Esophagus squamous epithelium (tissue), 5 donors: Measurements from ENCODE around the gene ATP11B. TPM values are rescaled to one million over a fixed set of nuclear protein-coding genes. Genes with fewer than 3 reads are reported as not detected.
A peak's percentile ranks its signal among the peaks of the same experiment; 100 is the strongest.

Experiments
- DNase-seq: peaks from one replicate; lab custom pipeline; 2025; lab: John Stamatoyannopoulos, UW
- H3K27ac ChIP-seq, 4 donors: fragments of 200-600 bp; sonication (generic); one replicate each; pipeline ENCODE4 v1.5.1; 2016 to 2019; ENCODE audit warnings: mild to moderate bottlenecking in 1 of 4
- H3K27me3 ChIP-seq, 4 donors: fragments of 200-600 bp; sonication (generic); 1 replicate in 3 of 4; 2 replicates in 1 of 4; pipeline versions ENCODE4 v1.5.1 to v1.6.0; 2017 to 2021; ENCODE audit warnings: antibody characterized with exemption in 1 of 4
- H3K36me3 ChIP-seq, 3 donors: fragments of 200-600 bp; sonication (generic); one replicate each; pipeline ENCODE4 v1.5.1; 2016 to 2019
- H3K4me1 ChIP-seq, 3 donors: fragments of 200-600 bp; sonication (generic); one replicate each; pipeline ENCODE4 v1.5.1; 2017 to 2019
- H3K4me3 ChIP-seq, 4 donors: fragments of 200-600 bp; sonication (generic); 1 replicate in 3 of 4; 2 replicates in 1 of 4; pipeline ENCODE4 v1.5.1; 2016 to 2019; ENCODE audit warnings: mild to moderate bottlenecking in 2 of 4, moderate library complexity in 1 of 4
- H3K9me3 ChIP-seq, 3 donors: fragments of 200-600 bp; sonication (generic); one replicate each; pipeline ENCODE4 v1.5.1; 2016 to 2019
- CTCF ChIP-seq, 6 experiments: fragments of 450-650 bp in 4 of 6; fragments of 200-600 bp in 2 of 6; sonication (generic) in 2 of 6; IDR thresholded peaks; one replicate each; pipeline ENCODE4 v1.5.1; 2016 to 2019; ENCODE audit warnings: antibody characterized with exemption in 6 of 6, mild to moderate bottlenecking in 4 of 6, moderate library complexity in 4 of 6
- POLR2A ChIP-seq, 4 donors: fragments of 450-650 bp; IDR thresholded peaks; one replicate each; pipeline ENCODE4 v1.6.1; 2017; ENCODE audit warnings: antibody characterized with exemption in 4 of 4, mild to moderate bottlenecking in 4 of 4, moderate library complexity in 3 of 4
- WGBS, 2 donors: methylation state at CpG; one replicate each; pipeline ENCODE4 v1.1.5; 2018; 5-methylcytosine and 5-hydroxymethylcytosine counted together
- intact Hi-C: fragments of 100-400 bp; cut with DNase I; formaldehyde crosslinking; loops from one replicate; pipeline ENCODE4 v1.15.0; 2022
- total RNA-seq, 4 donors: library from RNA; depleted of rRNA; stranded (reverse); fragments of >200 nt; gene quantifications; one replicate each; pipeline ENCODE4 v1.1.0, GENCODE V29; 2016
- donor health status: DM: yes; HTN: yes; CAD: no.

ATP11B gene
- total RNA-seq, 4 donors from 2014 or later, result 73.3 to 202 (median 132) TPM

- Histone ChIP-seq H3K4me3 (no peak overlapping the region), H3K9me3 (no peaks in the 10 kb centered on the region), H3K27ac (peak overlapping the region in 1 of 4 donors; percentile 1), H3K4me1 (peaks cover 0 to 12% (median 0%) of the 10 kb centered on the region in 3 donors), H3K36me3 (peaks cover 0 to 86% (median 0%) of the 10 kb centered on the region in 3 donors), H3K27me3 (no peaks in the 10 kb centered on the region)
- WGBS, 2 donors, result 74 to 77% methylated on average over 1 of the region's 1 CpG
- DNase-seq, result no peak
- TF ChIP-seq CTCF (IDR thresholded peaks at IDR 0.05), result no peak
- TF ChIP-seq POLR2A (IDR thresholded peaks at IDR 0.05), result no peak
- intact Hi-C loops, result no loop called here
These were observed 121.0 kb downstream of the ATP11B start for GRCh38 chr3:182914341-182914740.

- Histone ChIP-seq H3K27ac (no peak overlapping the region), H3K36me3 (peaks cover 0 to 82% (median 0%) of the 10 kb centered on the region in 3 donors), H3K4me1 (peaks cover 0 to 8% (median 0%) of the 10 kb centered on the region in 3 donors), H3K4me3 (no peak overlapping the region), H3K27me3 (no peaks in the 10 kb centered on the region), H3K9me3 (no peaks in the 10 kb centered on the region)
- no peak for TF ChIP-seq CTCF (IDR thresholded peaks at IDR 0.05)
- TF ChIP-seq POLR2A (IDR thresholded peaks at IDR 0.05), result no peak
- intact Hi-C loops, result no loop called here
- 88 to 92% methylated on average over 3 of the region's 3 CpGs for WGBS, 2 donors
- no peak for DNase-seq
These were observed 123.8 kb downstream of the ATP11B start for GRCh38 chr3:182917134-182917533.

DNA sequence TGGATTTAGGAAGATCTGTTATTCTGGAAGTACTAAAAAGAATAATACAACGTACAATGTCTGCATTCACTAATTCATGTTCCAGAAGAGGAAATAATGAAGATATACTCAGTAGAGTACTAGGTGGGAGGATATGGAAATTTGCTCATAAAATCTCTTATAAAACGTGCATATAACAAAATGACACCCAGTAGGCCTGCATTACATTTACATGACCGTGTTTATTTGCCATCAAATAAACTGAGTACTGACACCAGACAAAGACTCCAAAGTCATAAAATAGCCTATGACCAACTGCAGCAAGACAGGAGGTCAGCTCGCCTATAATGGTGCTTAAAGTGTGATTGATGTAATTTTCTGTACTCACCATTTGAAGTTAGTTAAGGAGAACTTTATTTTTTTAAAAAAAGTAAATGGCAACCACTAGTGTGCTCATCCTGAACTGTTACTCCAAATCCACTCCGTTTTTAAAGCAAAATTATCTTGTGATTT lies 126.6 kb downstream of the ATP11B start:
- intact Hi-C loops, result no loop called here
- TF ChIP-seq CTCF (IDR thresholded peaks at IDR 0.05) (no peak), POLR2A (IDR thresholded peaks at IDR 0.05) (no peak)
- Histone ChIP-seq H3K9me3 (no peaks in the 10 kb centered on the region), H3K36me3 (peaks cover 0 to 60% (median 0%) of the 10 kb centered on the region in 3 donors), H3K27me3 (no peaks in the 10 kb centered on the region), H3K4me1 (peaks cover 0 to 1% (median 0%) of the 10 kb centered on the region in 3 donors), H3K4me3 (no peak overlapping the region), H3K27ac (no peak overlapping the region)
- 91 to 92% methylated on average over 5 of the region's 5 CpGs for WGBS, 2 donors
- no peak for DNase-seq

DNA sequence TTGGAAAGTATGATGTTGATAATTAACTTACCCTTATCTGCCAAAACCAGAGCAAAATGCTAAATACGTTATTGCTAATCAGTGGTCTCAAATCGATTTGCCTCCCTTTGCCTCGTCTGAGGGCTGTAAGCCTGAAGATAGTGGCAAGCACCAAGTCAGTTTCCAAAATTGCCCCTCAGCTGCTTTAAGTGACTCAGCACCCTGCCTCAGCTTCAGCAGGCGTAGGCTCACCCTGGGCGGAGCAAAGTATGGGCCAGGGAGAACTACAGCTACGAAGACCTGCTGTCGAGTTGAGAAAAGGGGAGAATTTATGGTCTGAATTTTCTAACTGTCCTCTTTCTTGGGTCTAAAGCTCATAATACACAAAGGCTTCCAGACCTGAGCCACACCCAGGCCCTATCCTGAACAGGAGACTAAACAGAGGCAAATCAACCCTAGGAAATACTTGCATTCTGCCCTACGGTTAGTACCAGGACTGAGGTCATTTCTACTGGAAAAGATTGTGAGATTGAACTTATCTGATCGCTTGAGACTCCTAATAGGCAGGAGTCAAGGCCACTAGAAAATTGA lies 127.3 kb downstream of the ATP11B start:
- no peaks in the 10 kb centered on the region for H3K27me3 ChIP-seq
- H3K9me3 ChIP-seq, result no peaks in the 10 kb centered on the region
- 79 to 83% methylated on average over 9 of the region's 9 CpGs for WGBS, 2 donors
- intact Hi-C loops, result no loop called here
- peaks cover 0 to 8% (median 4%) of the 10 kb centered on the region in 3 donors for H3K4me1 ChIP-seq
- no peak overlapping the region for H3K27ac ChIP-seq
- DNase-seq, result no peak
- TF ChIP-seq POLR2A (IDR thresholded peaks at IDR 0.05), result no peak
- no peak for TF ChIP-seq CTCF (IDR thresholded peaks at IDR 0.05)
- peaks cover 0 to 53% (median 0%) of the 10 kb centered on the region in 3 donors for H3K36me3 ChIP-seq
- H3K4me3 ChIP-seq, result no peak overlapping the region

DNA sequence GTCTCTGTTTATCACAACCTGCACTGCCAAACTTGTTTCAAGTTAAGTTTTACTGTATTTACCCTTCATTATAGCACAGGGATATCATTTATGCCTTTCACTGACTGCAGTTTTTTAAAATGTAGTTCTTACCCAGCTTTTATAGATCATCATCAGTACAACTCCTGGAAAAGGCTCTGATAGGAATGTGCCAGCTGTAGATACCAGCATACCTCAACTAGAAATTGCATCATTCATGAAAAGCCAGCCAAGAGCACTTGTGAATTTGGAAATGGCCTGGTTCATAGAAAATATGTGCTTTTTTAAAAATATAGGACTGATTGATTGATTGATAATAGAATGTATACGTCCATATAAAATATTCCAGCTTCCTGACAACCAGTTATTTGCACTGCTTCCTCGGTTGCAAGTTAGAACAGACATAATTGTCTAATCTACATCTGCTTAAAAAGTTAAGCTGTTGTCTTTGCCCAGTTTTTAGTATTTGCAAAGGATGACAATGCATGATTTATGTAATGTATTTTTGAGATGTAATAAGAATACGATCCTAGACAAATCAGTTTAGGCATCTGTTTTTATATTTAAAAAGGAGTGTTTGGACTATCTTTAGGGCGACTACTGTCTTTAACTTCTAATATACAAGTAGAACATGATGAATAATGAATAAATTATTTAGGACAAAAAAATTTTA lies 128.5 kb downstream of the ATP11B start:
- no peaks in the 10 kb centered on the region for H3K9me3 ChIP-seq
- no peak for DNase-seq
- H3K4me1 ChIP-seq, result peaks cover 0 to 14% (median 5%) of the 10 kb centered on the region in 3 donors
- no peak overlapping the region for H3K4me3 ChIP-seq
- no peak for TF ChIP-seq CTCF (IDR thresholded peaks at IDR 0.05)
- no peak for TF ChIP-seq POLR2A (IDR thresholded peaks at IDR 0.05)
- intact Hi-C loops, result no loop called here
- 78 to 81% methylated on average over 4 of the region's 4 CpGs for WGBS, 2 donors
- peaks cover 0 to 45% (median 0%) of the 10 kb centered on the region in 3 donors for H3K36me3 ChIP-seq
- no peaks in the 10 kb centered on the region for H3K27me3 ChIP-seq
- H3K27ac ChIP-seq, result no peak overlapping the region
